Vagina (tissue), 2 donors: ENCODE data around the gene ATP4A.

Source experiments
- CTCF ChIP-seq, 3 experiments: fragments of 450-650 bp in 2 of 3; fragments of 200-600 bp in 1 of 3; sonication (generic) in 1 of 3; IDR thresholded peaks; one replicate each; pipeline ENCODE4 v1.5.1; 2017 to 2019; ENCODE audit warnings: antibody characterized with exemption in 3 of 3, mild to moderate bottlenecking in 2 of 3, moderate library complexity in 2 of 3
- POLR2A ChIP-seq, 2 donors: fragments of 450-650 bp; IDR thresholded peaks; one replicate each; pipeline ENCODE4 v1.6.1; 2017; ENCODE audit warnings: antibody characterized with exemption in 2 of 2, mild to moderate bottlenecking in 2 of 2, moderate library complexity in 2 of 2

DNA sequence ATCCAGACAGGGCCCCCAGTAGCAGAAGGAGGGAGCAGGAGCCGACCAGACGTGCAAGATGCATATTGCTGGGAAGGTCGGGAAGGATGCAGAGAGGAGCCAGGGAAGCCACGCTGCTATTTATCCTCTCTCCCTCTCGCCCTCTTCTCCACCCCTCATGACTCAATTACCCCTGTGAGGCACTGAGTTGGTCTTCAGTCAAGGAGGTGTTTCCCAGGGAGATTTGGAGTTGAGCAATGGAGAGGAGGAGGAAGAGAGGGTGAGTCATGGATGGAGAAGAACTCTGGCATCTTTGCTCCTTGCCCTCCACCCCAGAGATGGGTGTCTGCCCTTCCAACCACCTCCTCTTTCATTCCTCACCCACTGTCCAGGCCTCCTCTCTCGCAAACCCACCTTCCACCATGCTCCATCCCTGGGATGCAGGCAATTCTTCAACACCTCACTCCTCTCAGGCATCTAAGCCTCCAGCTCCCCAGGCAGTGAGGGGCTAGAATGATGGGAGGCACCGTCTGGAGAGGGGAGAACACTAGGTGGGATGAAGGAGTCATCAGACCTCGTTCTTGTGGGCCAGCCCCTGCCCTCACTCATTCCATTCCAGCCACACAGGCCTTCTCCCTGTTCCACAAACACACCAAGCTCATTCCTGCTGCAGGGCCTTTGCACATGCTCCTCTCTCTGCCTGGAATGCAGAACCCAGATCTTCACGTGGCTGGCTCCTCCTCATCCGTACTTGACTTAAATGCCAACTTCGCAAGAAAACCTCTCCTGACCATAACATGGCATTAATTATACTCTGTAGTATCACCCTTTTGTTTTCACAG, 35.0 kb downstream of the ATP4A start, which contains the start of gene SBSN:
- TF ChIP-seq CTCF (IDR thresholded peaks at IDR 0.05) = no peak
- TF ChIP-seq POLR2A (IDR thresholded peaks at IDR 0.05) = no peak
